OCI-LY7 (cell line): ENCODE measurements around the gene ZCCHC10. TPM values are rescaled to one million over a fixed set of nuclear protein-coding genes. Genes with fewer than 3 reads are reported as not detected.

ENCODE experiments used
- BruUV-seq: library from RNA; stranded (reverse); fragments of 400-500 nt; replicated peaks from 2 replicates; lab custom pipeline; 2021; lab: Mats Ljungman, UMichigan
- CTCF ChIA-PET: fragments of 300-600 bp; sonication (Branson Sonifier 250); formaldehyde crosslinking; loops from one replicate; lab custom pipeline; 2022; ENCODE audit warnings: antibody characterized with exemption; ENCODE audit not compliant: unreplicated experiment; lab: Charles Lee
- POLR2A ChIA-PET: fragments of 300-600 bp; sonication (Branson Sonifier 250); formaldehyde crosslinking; loops from one replicate; lab custom pipeline; 2022; ENCODE audit warnings: antibody characterized with exemption; lab: Charles Lee
- DNase-seq: peaks from one replicate; pipeline ENCODE4 v3.0.0-alpha.2; 2015; ENCODE audit warnings: low spot score
- H2AFZ ChIP-seq: fragments of 200-600 bp; sonication (generic), shearing (Covaris generic); 2 replicates; pipeline ENCODE4 v1.6.1; 2014; ENCODE audit warnings: mild to moderate bottlenecking, antibody characterized with exemption, low read length, moderate library complexity
- H3K27ac ChIP-seq: fragments of 200-600 bp; sonication (generic); 2 replicates; pipeline ENCODE4 v1.5.1; 2014; ENCODE audit warnings: mixed run types, low read depth, mild to moderate bottlenecking, moderate library complexity, low read length, inconsistent platforms; ENCODE audit not compliant: poor library complexity, severe bottlenecking
- H3K36me3 ChIP-seq: fragments of 200-600 bp; sonication (generic); 2 replicates; pipeline ENCODE4 v1.6.1; 2014; ENCODE audit warnings: mild to moderate bottlenecking, antibody characterized with exemption, low read length, moderate library complexity, mixed read lengths; ENCODE audit not compliant: insufficient read depth
- H3K4me1 ChIP-seq: fragments of 200-600 bp; sonication (generic); 2 replicates; pipeline ENCODE4 v1.5.1; 2014; ENCODE audit warnings: mild to moderate bottlenecking, low read length; ENCODE audit not compliant: insufficient read depth, poor library complexity, severe bottlenecking
- H3K4me2 ChIP-seq: fragments of 200-600 bp; sonication (generic); 2 replicates; pipeline ENCODE4 v1.6.1; 2014; ENCODE audit warnings: mild to moderate bottlenecking, low read length
- H3K4me3 ChIP-seq: fragments of 200-600 bp; sonication (generic); 2 replicates; pipeline ENCODE4 v1.5.1; 2014; ENCODE audit warnings: mild to moderate bottlenecking, low read depth, low read length; ENCODE audit not compliant: poor library complexity, severe bottlenecking
- H3K79me2 ChIP-seq: fragments of 200-600 bp; sonication (generic); 2 replicates; pipeline ENCODE4 v1.6.1; 2016; ENCODE audit warnings: low read depth, mild to moderate bottlenecking, low read length, moderate library complexity, mixed read lengths; ENCODE audit not compliant: insufficient read depth
- H3K9me2 ChIP-seq: fragments of 200-600 bp; sonication (generic); 2 replicates; pipeline ENCODE4 v1.6.1; 2016; ENCODE audit warnings: mild to moderate bottlenecking, low read length, mixed read lengths; ENCODE audit not compliant: insufficient read depth
- H3K9me3 ChIP-seq: fragments of 200-600 bp; sonication (generic); 2 replicates; pipeline ENCODE4 v1.6.1; 2014; ENCODE audit warnings: mild to moderate bottlenecking, mixed run types, low read length, mixed read lengths
- H4K20me1 ChIP-seq: fragments of 200-600 bp; sonication (generic); 2 replicates; pipeline ENCODE4 v1.6.1; 2014; ENCODE audit warnings: mild to moderate bottlenecking, antibody characterized with exemption, low read length, moderate library complexity, mixed read lengths; ENCODE audit not compliant: insufficient read depth
- EZH2phosphoT487 ChIP-seq: fragments of 200-600 bp; sonication (generic); IDR thresholded peaks from 2 replicates; pipeline ENCODE4 v1.6.1; 2018; ENCODE audit warnings: low read depth, borderline replicate concordance, mild to moderate bottlenecking, mixed run types, antibody characterized with exemption, low read length, moderate library complexity, mixed read lengths
- intact Hi-C: fragments of 100-400 bp; cut with micrococcal nuclease; formaldehyde crosslinking; loops from one replicate; pipeline ENCODE4 v1.10.0; 2022; ENCODE audit not compliant: unreplicated experiment
- small RNA-seq: library from RNA; depleted of rRNA; stranded (forward); fragments of <200 nt; gene quantifications from one replicate; pipeline ENCODE3, GENCODE V24; 2014
- total RNA-seq, 2 experiments: library from RNA; depleted of rRNA in 1 of 2; stranded (reverse); fragments of >200 nt in 1 of 2; shearing (Covaris generic) in 1 of 2; gene quantifications; 2 replicates each; pipeline ENCODE4 v1.2.3, GENCODE V29; 2014 to 2022
- TF ChIP-seq, protein P1 (sequence below): fragments of 200-600 bp; sonication (generic); conservative IDR thresholded peaks from 2 replicates; pipeline ENCODE4 v1.5.1; 2014; ENCODE audit warnings: mild to moderate bottlenecking, antibody characterized with exemption, low read length, moderate library complexity, mixed read lengths

ZCCHC10 gene
- total RNA-seq, 2 experiments from 2014 or later = 27.2 to 45.4 TPM

DNA sequence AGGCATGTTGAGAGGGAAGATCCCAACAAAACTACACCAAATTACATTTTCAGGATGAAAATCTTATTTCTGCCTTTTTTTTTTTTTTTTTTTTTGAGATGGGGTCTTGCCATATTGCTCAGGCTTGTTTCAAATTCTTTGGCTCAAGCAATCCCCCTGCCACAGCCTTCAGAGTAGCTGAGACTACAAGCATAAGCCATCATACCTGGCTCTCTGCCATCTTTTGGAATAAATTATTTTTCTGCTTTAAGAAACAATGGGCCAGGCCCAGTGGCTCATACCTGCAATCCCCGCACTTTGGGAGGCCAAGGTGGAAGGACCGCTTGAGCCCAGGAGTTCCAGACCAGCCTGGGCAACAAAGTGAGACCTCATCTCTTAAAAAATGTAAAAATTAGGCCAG lies 77.2 kb downstream of the ZCCHC10 start:
- peaks cover 72% of the 10 kb centered on the region for H3K79me2 ChIP-seq
- no TSS peak for BruUV-seq
- no peak overlapping the region for H2AFZ ChIP-seq
- no peaks in the 10 kb centered on the region for H4K20me1 ChIP-seq
- DNase-seq = no peak
- H3K27ac ChIP-seq = no peak overlapping the region
- H3K9me3 ChIP-seq = no peaks in the 10 kb centered on the region
- peaks cover 18% of the 10 kb centered on the region for H3K36me3 ChIP-seq
- intact Hi-C loops = no loop called here
- no peak overlapping the region for H3K4me2 ChIP-seq
- no peaks in the 10 kb centered on the region for H3K9me2 ChIP-seq
- CTCF ChIA-PET = no interaction called here
- POLR2A ChIA-PET = interaction anchor here (0.6 to 1.4 kb wide), 3 partner anchors 8 to 1013 kb away, joined by 3 to 7 read pairs (median 6); no protein-coding TSS in a partner anchor
- no peak overlapping the region for H3K4me3 ChIP-seq
- TF ChIP-seq EZH2phosphoT487 = no peak
- TF ChIP-seq, protein P1, sequence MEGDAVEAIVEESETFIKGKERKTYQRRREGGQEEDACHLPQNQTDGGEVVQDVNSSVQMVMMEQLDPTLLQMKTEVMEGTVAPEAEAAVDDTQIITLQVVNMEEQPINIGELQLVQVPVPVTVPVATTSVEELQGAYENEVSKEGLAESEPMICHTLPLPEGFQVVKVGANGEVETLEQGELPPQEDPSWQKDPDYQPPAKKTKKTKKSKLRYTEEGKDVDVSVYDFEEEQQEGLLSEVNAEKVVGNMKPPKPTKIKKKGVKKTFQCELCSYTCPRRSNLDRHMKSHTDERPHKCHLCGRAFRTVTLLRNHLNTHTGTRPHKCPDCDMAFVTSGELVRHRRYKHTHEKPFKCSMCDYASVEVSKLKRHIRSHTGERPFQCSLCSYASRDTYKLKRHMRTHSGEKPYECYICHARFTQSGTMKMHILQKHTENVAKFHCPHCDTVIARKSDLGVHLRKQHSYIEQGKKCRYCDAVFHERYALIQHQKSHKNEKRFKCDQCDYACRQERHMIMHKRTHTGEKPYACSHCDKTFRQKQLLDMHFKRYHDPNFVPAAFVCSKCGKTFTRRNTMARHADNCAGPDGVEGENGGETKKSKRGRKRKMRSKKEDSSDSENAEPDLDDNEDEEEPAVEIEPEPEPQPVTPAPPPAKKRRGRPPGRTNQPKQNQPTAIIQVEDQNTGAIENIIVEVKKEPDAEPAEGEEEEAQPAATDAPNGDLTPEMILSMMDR = no peak
- no peaks in the 10 kb centered on the region for H3K4me1 ChIP-seq

DNA sequence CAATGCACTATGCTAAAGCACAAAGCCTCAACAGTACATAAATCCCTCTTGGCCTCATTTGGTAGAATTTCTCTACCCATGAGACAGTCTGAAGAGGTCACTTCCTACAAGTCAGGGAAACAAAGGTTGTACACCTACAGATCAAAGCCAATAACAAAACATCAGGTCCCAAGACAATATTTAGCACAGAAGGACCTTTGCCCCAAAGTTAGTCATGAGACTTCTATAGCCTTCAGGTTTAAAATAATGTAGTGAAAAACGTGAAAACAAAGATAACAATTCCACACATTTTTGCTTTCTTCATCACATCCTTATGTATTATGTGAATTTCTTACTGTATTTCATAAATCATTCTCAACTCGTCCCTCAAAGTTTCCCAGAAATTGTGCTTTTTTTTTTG lies 78.7 kb downstream of the ZCCHC10 start:
- ChIA-PET POLR2A (interaction anchor here (0.6 to 1.0 kb wide), 2 partner anchors 12 to 13 kb away, joined by 3 to 6 read pairs; no protein-coding TSS in a partner anchor), CTCF (no interaction called here)
- no peak overlapping the region for H3K4me3 ChIP-seq
- H3K4me1 ChIP-seq = no peaks in the 10 kb centered on the region
- DNase-seq = no peak
- TF ChIP-seq EZH2phosphoT487 = no peak
- TF ChIP-seq, protein P1 = no peak
- peaks cover 23% of the 10 kb centered on the region for H3K36me3 ChIP-seq
- H3K9me2 ChIP-seq = no peaks in the 10 kb centered on the region
- H3K27ac ChIP-seq = no peak overlapping the region
- peaks cover 66% of the 10 kb centered on the region; the same call in 1 of the 2 replicates for H3K79me2 ChIP-seq
- H3K4me2 ChIP-seq = no peak overlapping the region
- no peaks in the 10 kb centered on the region for H3K9me3 ChIP-seq
- no peaks in the 10 kb centered on the region; the same call in 1 of the 2 replicates for H4K20me1 ChIP-seq
- BruUV-seq = no TSS peak
- no peak overlapping the region for H2AFZ ChIP-seq
- intact Hi-C loops = no loop called here

Small RNA genes lying within 50 kb of the gene (small RNA-seq; reads per million reads assigned to genes)
- gene AC113410.1 (not detected), gene AC113410.3 (not detected), gene ATP6V0E1P1 (not detected), gene RF00019 (not detected)

Other genes starting within 250 kb of the ZCCHC10 start
- 10.6 and 11.8 TPM in 2 replicates for gene SEPTIN8, start 249.3 kb downstream of the ZCCHC10 start, total RNA-seq (2014; rRNA removed; shearing (Covaris generic))
- 12.8 and 15.5 TPM in 2 replicates for gene SEPTIN8, start 249.3 kb downstream of the ZCCHC10 start, total RNA-seq (2022)
- not detected in 2 replicates for gene SOWAHA, start 213.2 kb downstream of the ZCCHC10 start, total RNA-seq (2014; rRNA removed; shearing (Covaris generic))
- not detected in 2 replicates for gene SOWAHA, start 213.2 kb downstream of the ZCCHC10 start, total RNA-seq (2022)
- 0.36 and 0.60 TPM in 2 replicates for gene SHROOM1, start 195.9 kb downstream of the ZCCHC10 start, total RNA-seq (2014; rRNA removed; shearing (Covaris generic))
- 1.8 and 2.4 TPM in 2 replicates for gene SHROOM1, start 195.9 kb downstream of the ZCCHC10 start, total RNA-seq (2022)
- 0.44 and 0.66 TPM in 2 replicates for gene GDF9, start 160.1 kb downstream of the ZCCHC10 start, total RNA-seq (2014; rRNA removed; shearing (Covaris generic))
- gene GDF9, start 160.1 kb downstream of the ZCCHC10 start, total RNA-seq (2022) = 1.7 and 2.2 TPM in 2 replicates
- 140 and 158 TPM in 2 replicates for gene UQCRQ, start 159.9 kb downstream of the ZCCHC10 start, total RNA-seq (2014; rRNA removed; shearing (Covaris generic))
- gene UQCRQ, start 159.9 kb downstream of the ZCCHC10 start, total RNA-seq (2022) = 274 and 310 TPM in 2 replicates
- 4.4 TPM in 2 replicates for gene LEAP2, start 152.9 kb downstream of the ZCCHC10 start, total RNA-seq (2014; rRNA removed; shearing (Covaris generic))
- 5.4 and 5.6 TPM in 2 replicates for gene LEAP2, start 152.9 kb downstream of the ZCCHC10 start, total RNA-seq (2022)
- gene AFF4, start 62.9 kb downstream of the ZCCHC10 start, total RNA-seq (2014; rRNA removed; shearing (Covaris generic)) = 19.6 and 21.6 TPM in 2 replicates
- gene AFF4, start 62.9 kb downstream of the ZCCHC10 start, total RNA-seq (2022) = 42.4 and 45.7 TPM in 2 replicates
- 65.4 and 86.6 TPM in 2 replicates for gene HSPA4, start 25.5 kb upstream of the ZCCHC10 start, total RNA-seq (2014; rRNA removed; shearing (Covaris generic))
- gene HSPA4, start 25.5 kb upstream of the ZCCHC10 start, total RNA-seq (2022) = 190 and 226 TPM in 2 replicates